Fibroblast of gingiva (primary cell): Measurements from ENCODE around the gene RPP38.
A peak's percentile ranks its signal among the peaks of the same experiment; 100 is the strongest.

Experiments
- DNase-seq: peaks from one replicate; pipeline ENCODE4 v3.0.0-alpha.2; 2011; ENCODE audit warnings: low read depth

Gene RPP38

GRCh38 chr10:15112657-15113056 lies 15.5 kb downstream of the RPP38 start:
- DNase-seq: no peak

GRCh38 chr10:15113766-15114165 lies 16.6 kb downstream of the RPP38 start:
- no peak for DNase-seq

- DNase-seq: no peak
Measured at GRCh38 chr10:15116225-15116624, 19.1 kb downstream of the RPP38 start.

DNA sequence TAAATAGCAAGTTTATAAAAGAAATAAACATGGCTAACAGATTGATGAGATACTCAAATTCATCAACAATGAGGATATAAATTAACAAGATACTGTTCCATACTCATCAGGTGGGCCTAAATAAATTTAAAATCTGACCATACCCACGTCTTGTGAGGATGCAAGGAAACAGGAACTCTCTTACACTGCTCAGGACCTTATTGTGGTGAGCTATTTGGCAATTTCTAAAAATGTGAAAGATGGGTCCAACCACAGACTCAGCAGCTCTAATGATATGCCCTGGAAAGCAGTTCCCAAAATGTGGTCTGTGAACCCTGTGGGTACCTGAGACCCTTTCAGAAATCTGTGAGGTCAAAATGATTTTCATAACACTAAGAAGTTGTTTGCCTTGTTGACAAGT lies 21.5 kb downstream of the RPP38 start:
- DNase-seq: no peak

DNA sequence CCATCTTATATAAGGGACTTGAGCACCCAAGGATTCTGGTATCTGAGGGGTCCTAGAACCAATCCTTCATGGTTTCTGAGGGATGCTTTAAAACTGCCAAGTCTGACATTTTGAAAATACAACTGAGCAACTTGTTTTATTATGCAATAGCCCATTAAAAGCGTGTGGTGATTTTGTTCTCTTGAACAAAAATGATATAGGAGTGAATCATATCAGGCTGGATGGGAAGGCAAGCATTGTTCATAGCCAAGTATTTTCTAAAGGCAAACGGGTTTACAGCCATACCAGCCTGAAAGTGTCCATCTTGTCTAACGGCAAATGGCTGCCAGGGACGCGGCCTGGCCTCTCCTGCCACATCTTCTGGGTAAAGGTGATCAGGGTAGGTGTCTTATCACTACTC lies 23.4 kb downstream of the RPP38 start:
- DNase-seq: peak; percentile 50

DNA sequence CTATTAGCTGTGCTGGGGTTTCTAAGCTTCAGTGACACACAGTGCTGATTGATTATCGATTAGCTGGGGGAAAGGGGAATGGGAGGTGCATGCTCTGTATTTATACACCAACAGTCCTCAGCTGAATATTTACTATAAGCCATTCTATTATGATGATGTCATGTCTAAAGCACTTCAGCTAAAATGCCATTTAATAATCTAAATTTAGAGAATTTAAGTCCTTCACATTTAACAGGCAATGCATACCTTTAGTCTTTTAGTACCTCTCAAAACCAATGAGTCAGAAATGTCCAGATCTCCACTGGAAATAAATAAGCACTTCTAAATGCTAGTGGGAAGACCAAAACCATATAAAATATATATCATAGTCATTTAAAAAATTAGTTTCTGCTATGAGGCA lies 24.6 kb downstream of the RPP38 start:
- no peak for DNase-seq

- DNase-seq: no peak
Measured at GRCh38 chr10:15122477-15123030, 25.4 kb downstream of the RPP38 start.

- peak; percentile 35 for DNase-seq
Measured at GRCh38 chr10:15123749-15124184, 26.6 kb downstream of the RPP38 start.

GRCh38 chr10:15124190-15124589 lies 27.0 kb downstream of the RPP38 start:
- no peak for DNase-seq

GRCh38 chr10:15124908-15125307 lies 27.8 kb downstream of the RPP38 start:
- no peak for DNase-seq

- DNase-seq: no peak
Measured at GRCh38 chr10:15131330-15131729, 34.2 kb downstream of the RPP38 start.

DNA sequence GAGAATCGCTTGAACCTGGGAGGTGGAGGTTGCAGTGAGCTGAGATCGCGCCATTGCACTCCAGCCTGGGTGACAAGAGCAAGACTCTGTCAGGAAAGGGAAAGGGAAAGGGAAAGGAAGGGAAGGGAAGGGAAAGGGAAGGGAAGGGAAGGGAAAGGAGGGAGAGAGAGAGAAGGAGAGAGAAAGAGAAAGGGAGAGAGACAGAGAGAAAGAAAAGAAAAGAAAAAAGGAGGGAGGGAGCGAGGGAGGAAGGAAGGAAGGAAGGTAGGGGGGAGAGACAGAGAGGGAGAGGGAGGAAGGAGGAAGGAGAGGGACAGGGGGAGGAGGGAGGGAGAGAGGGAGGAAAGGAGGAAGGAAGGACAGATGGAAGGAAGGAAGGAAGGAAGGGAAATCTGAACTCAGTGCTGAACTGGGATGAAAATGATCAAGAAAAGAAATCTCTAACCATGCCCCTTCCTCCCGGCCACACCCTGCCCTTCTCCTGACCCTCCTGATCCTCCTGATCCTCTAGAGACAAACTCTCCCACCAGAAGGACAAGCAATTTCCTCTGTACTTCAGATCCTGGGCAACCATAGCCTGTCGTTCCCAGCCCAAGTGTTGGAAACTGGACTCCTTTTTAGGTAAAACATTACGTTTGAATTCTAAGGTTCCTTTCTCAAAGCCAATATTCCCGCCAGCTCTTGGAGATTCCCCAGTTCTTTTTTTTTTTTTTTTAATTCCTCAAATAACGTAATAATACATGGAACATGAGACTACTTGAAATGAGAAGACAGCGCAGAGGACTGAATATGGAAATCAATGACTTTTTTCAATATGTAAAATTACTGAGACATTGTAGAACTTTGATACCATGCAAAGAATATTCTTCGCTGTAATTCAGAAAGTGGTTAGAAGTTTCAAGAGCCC lies 39.2 kb downstream of the RPP38 start:
- no peak for DNase-seq

- DNase-seq: peak; percentile 54
Measured at GRCh38 chr10:15137036-15137359, 39.8 kb downstream of the RPP38 start.

GRCh38 chr10:15137636-15138035 lies 40.5 kb downstream of the RPP38 start:
- peak; percentile 50 for DNase-seq

DNA sequence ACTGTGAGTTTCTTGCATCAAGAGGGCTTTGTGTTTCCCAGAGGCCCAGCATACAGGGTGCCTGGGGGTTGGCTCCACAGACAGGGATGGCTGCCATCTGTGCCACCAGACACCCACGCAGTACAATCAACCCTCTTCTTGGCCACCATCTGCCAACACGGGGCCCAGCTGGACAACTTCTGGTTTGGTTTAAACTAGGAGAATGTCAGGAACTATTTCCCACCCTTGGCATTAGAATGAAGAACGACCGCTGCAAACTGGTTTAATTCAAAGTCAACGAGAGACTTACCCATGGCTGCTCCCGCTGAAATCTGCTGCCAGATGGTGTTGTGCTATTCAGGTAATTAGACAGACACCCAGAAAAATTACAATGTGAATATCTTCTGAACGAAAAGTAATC lies 43.5 kb downstream of the RPP38 start:
- DNase-seq: no peak

DNA sequence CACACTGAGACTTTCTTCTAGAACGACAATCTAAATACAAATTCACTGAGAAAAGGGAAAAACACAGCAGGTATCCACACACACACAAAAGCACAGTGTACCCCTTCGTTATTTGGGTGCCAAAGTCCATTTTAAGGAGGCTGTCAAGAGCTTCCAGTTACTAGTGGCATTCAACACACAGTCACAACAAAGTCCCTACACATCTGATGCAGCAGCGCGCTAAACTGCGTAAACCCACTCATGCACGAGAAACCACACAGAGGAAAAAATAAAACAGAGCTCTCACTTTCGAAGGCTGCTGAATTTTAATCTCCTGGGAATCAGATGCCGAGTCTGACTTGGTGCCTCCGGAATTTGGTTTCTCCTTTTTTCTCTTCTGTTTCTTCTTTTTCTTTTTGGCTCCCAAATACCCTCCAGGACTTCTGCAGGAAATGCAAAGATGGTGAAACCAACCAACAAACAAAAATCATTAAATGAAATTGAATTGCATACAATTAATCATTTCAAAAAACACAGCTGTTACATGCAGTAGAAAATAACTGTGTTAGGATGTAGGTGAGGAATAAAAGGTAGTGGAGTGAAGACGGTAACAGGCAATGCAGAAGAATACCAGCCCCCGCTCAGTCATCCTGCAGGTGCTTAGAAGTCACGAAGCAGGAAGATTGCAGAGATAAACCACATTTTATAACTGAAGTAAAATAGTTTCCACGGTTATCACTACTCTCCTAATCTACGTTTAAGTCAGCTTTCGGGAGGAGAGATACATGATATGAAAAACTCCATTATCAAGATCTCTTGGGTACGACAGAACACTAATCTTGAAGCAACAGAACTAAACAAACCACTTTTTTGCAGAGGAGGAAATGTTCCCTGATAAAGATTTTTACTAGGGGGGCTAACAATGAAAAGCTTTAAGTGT lies 44.2 kb downstream of the RPP38 start:
- DNase-seq: no peak

- DNase-seq: no peak
Measured at GRCh38 chr10:15144788-15145187, 47.6 kb downstream of the RPP38 start.

DNA sequence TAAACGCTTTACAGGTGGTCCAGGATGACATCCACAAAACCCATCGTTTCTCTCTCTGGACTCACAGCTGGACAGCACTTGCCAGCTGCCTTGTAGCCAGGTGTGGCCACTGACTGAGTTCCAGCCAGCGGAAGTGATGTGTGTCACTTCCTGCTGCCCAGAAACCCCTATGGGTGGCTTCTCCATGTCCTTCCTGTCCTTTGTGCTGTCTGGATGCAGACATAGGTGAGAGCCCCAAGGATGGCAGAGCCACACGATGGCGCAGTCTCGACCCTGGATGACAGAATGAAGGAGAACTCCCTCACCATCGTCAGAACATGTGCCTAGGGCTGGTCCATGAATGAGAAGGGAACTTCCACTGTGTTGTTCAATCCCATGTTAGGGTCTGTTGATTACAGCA lies 49.2 kb downstream of the RPP38 start:
- no peak for DNase-seq

- no peak for DNase-seq
Measured at GRCh38 chr10:15147594-15148392, 50.6 kb downstream of the RPP38 start.

GRCh38 chr10:15149042-15149771 lies 52.1 kb downstream of the RPP38 start:
- DNase-seq: no peak

- DNase-seq: no peak
Measured at GRCh38 chr10:15150563-15150962, 53.4 kb downstream of the RPP38 start.
